Fibroblast of villous mesenchyme (primary cell): ENCODE data around the gene SLC39A2. TPM values are rescaled to one million over a fixed set of nuclear protein-coding genes. Genes with fewer than 3 reads are reported as not detected.

ENCODE experiments used
- DNase-seq: peaks from one replicate; pipeline ENCODE4 v3.0.0-alpha.2; 2010; ENCODE audit warnings: low read depth
- H3K4me3 ChIP-seq: 2 replicates; pipeline ENCODE4 v1.5.1; 2011; ENCODE audit warnings: low read depth, mild to moderate bottlenecking, low read length
- total RNA-seq: library from RNA; depleted of rRNA; stranded (reverse); fragments of >200 nt; gene quantifications from 2 replicates; pipeline ENCODE4 v1.2.3, GENCODE V29; 2012
- TF ChIP-seq, protein P1 (sequence below): IDR thresholded peaks from 2 replicates; pipeline ENCODE4 v1.5.1; 2012; ENCODE audit warnings: low read depth, mild to moderate bottlenecking, low read length; ENCODE audit not compliant: insufficient read depth

The SLC39A2 gene
- total RNA-seq, 1 donor: not detected

DNA sequence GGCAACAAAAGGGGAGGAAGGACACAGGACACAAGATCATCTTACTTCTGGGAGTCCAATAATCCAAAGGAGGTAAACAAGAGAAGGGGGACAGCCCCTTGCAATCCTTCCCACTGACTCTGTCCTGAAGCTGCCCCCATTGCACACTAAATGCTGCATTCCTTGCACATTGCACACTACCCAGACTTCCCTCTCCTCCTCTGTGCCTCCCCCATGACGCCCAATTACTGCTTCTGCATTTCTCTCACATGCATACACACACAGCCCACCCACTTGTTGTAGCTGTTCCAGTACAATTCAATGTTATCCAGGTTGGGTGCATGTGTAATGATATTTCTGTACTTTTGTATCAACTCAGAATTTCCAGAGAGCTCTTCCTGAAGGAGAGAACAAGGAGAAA is 20.3 kb downstream of the SLC39A2 start:
- no peak for DNase-seq

GRCh38 chr14:21020977-21021545 is 22.0 kb downstream of the SLC39A2 start:
- DNase-seq: no peak
- H3K4me3 ChIP-seq: no peak overlapping the region
- TF ChIP-seq, protein P1, sequence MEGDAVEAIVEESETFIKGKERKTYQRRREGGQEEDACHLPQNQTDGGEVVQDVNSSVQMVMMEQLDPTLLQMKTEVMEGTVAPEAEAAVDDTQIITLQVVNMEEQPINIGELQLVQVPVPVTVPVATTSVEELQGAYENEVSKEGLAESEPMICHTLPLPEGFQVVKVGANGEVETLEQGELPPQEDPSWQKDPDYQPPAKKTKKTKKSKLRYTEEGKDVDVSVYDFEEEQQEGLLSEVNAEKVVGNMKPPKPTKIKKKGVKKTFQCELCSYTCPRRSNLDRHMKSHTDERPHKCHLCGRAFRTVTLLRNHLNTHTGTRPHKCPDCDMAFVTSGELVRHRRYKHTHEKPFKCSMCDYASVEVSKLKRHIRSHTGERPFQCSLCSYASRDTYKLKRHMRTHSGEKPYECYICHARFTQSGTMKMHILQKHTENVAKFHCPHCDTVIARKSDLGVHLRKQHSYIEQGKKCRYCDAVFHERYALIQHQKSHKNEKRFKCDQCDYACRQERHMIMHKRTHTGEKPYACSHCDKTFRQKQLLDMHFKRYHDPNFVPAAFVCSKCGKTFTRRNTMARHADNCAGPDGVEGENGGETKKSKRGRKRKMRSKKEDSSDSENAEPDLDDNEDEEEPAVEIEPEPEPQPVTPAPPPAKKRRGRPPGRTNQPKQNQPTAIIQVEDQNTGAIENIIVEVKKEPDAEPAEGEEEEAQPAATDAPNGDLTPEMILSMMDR: no peak

More for the DNA sequence above, 20.3 kb downstream of the SLC39A2 start:
- no peak overlapping the region for H3K4me3 ChIP-seq
- TF ChIP-seq, protein P1: no peak

DNA sequence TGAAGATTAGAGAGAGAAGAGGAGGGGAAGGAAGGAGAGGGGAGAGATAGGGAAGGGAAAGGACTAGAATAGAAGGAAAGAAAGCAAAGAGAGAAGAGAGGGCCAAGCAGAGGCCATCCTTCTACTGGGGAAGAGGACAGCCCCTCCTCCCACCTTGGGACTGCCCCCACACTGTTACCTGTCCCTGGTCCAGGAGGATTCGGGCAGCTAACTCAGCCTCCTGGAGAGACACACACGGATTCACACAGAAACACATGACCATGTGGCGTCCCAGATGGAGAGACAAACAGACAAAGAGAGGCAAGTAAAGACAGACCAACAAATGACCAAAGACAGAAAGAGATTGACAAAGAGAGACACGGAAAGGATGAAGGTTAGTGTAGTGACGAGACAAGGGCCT is 23.6 kb downstream of the SLC39A2 start:
- DNase-seq: no peak
- TF ChIP-seq, protein P1: no peak
- no peak overlapping the region for H3K4me3 ChIP-seq

GRCh38 chr14:21023174-21023573 is 24.1 kb downstream of the SLC39A2 start:
- DNase-seq: no peak
- H3K4me3 ChIP-seq: no peak overlapping the region
- TF ChIP-seq, protein P1: no peak

GRCh38 chr14:21023817-21024584 is 24.9 kb downstream of the SLC39A2 start:
- DNase-seq: no peak
- peak overlapping the region; percentile 58 for H3K4me3 ChIP-seq

DNA sequence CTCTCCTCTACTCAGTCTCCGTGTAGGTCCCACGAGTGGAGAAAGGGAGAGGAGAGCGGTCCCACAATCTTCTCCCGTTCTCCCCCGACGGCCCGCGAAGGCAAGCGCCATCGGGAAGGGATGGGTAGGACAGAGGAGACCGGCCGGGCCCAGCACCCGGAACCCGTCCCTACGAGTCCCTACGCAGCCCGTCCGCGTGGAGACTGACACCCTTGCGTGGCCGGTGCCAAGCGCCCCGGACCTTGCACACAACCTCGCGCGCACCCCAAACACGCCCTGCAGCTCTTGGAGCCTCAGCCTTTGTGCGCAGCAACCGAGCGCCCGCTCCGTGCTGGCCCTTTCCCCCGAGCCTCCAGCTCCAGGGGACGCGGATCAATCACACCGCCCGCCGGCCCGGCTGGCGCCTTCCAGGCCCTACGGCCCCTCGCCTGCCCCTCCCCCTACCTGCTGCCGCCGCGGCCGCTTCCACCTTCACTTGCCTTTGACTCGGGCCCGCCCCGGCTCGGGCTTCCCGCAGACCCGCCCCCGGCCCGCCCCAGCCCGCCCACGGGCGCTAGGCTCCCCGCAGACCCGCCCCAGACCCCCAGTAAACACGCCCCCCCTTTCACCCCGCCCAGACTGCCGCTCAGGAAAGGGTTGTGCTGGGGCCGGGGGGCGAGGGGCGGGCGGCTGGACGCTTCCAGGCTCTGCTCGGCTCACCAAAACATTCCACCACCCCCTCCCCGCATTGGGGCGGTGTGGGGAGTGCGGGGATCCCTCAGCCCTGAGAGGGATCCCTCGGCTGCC is 25.7 kb downstream of the SLC39A2 start, which contains the start of gene NDRG2:
Gene NDRG2 (minus strand): TSS at position 477 of the 786 bp plus-strand sequence. CDS start 1,746 bp downstream, outside the sequence.
- DNase-seq: peak; percentile 27

More at GRCh38 chr14:21023817-21024584, 24.9 kb downstream of the SLC39A2 start:
- TF ChIP-seq, protein P1: no peak

More for the DNA sequence above, 25.7 kb downstream of the SLC39A2 start, which contains the start of gene NDRG2:
- TF ChIP-seq, protein P1: no peak
- H3K4me3 ChIP-seq: peak within 1 kb of the TSS; percentile 58
